ENCODE data around the gene PIP4K2A.
"Not testable (repeated sequence)": the region's sequence is repeated elsewhere in the genome, so short reads cannot be mapped to it uniquely, and the experiment has no call there.

PIP4K2A gene

DNA sequence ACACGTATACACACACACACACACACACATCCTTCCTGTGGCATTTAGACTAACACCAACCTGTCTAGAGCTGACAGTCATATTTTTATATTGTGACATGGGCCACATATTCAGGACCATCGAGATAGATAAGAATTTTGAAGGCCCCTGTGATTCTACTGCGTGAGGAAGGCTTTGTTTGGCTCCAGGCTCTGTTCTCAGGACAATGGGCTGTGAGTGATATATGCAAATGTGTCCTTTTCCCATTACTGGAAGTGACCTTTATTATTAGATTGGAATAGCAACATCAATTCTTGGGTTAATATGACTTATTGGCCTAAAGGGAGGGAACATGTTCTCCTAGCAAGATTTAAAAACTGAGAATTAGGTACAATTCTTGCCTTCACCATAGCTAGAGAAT is 213.0 kb downstream of the PIP4K2A start:
- no peak for TF ChIP-seq EZH2phosphoT487 (IDR thresholded peaks at IDR 0.05; ENCODE audit: low read depth)
- TF ChIP-seq, protein P1, sequence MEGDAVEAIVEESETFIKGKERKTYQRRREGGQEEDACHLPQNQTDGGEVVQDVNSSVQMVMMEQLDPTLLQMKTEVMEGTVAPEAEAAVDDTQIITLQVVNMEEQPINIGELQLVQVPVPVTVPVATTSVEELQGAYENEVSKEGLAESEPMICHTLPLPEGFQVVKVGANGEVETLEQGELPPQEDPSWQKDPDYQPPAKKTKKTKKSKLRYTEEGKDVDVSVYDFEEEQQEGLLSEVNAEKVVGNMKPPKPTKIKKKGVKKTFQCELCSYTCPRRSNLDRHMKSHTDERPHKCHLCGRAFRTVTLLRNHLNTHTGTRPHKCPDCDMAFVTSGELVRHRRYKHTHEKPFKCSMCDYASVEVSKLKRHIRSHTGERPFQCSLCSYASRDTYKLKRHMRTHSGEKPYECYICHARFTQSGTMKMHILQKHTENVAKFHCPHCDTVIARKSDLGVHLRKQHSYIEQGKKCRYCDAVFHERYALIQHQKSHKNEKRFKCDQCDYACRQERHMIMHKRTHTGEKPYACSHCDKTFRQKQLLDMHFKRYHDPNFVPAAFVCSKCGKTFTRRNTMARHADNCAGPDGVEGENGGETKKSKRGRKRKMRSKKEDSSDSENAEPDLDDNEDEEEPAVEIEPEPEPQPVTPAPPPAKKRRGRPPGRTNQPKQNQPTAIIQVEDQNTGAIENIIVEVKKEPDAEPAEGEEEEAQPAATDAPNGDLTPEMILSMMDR (IDR thresholded peaks at IDR 0.05; ENCODE audit: low read depth, low read length): no peak
- no peak overlapping the region for H3K27ac ChIP-seq (ENCODE audit: low read length)
- H3K4me1 ChIP-seq (ENCODE audit: low read length): peaks cover 18% of the 10 kb centered on the region
- H3K9ac ChIP-seq (ENCODE audit: low read length): no peak overlapping the region
- no peaks in the 10 kb centered on the region for H3K36me3 ChIP-seq (replicated peaks; ENCODE audit: low read depth, low read length)
- no peak overlapping the region for H3K4me2 ChIP-seq (ENCODE audit: low read length)
- H3K27me3 ChIP-seq (ENCODE audit: low read depth, low read length): no peaks in the 10 kb centered on the region
- H3K79me2 ChIP-seq (ENCODE audit: low read length): no peaks in the 10 kb centered on the region
- H3K4me3 ChIP-seq (ENCODE audit: low read length): no peak overlapping the region
- H2AFZ ChIP-seq (ENCODE audit: low read depth, low read length): no peak overlapping the region
- H4K20me1 ChIP-seq (ENCODE audit: insufficient read depth, low read length): no peaks in the 10 kb centered on the region
- no peaks in the 10 kb centered on the region for H3K9me3 ChIP-seq (ENCODE audit: insufficient read depth, low read length)

DNA sequence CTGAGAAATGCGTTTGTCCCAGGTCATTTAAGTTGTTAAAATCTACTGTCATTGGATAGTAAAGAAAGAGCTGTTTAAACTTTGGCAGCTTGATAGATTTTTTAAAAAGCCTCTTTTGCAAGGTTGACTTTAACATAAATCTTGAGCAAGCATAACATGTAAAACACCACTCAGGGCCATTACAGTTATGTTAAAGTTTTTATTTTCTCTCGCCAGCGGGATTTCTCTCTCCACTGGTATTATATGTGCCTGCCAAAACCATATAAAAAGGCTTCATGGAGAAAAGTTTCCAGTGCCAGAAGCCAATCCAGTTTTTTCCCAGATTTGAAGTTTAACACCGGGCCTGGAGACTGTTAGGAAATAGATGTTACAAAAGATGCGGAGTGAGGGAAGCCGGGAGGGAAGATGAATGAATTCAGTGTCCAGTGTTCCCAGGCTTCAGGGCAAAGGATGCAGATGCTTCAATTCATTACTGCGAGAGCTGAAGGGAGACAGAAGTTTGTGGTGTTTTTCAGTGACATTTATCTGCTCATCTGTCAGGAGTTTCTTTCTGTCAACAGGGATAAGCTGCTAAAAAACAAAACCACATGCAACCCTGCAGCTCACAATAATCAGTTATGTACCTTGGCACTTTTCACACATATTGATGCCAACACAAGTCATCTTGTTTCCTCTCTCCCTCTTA is 213.6 kb downstream of the PIP4K2A start:
- TF ChIP-seq, protein P1 (IDR thresholded peaks at IDR 0.05; ENCODE audit: low read depth, low read length): no peak
- Histone ChIP-seq H2AFZ (ENCODE audit: low read depth, low read length) (no peak overlapping the region), H3K36me3 (replicated peaks; ENCODE audit: low read depth, low read length) (no peaks in the 10 kb centered on the region), H3K4me3 (ENCODE audit: low read length) (no peak overlapping the region), H3K27me3 (ENCODE audit: low read depth, low read length) (no peaks in the 10 kb centered on the region), H3K79me2 (ENCODE audit: low read length) (no peaks in the 10 kb centered on the region), H3K27ac (ENCODE audit: low read length) (no peak overlapping the region), H3K9ac (ENCODE audit: low read length) (no peak overlapping the region), H3K9me3 (ENCODE audit: insufficient read depth, low read length) (no peaks in the 10 kb centered on the region), H3K4me2 (ENCODE audit: low read length) (no peak overlapping the region), H3K4me1 (ENCODE audit: low read length) (peaks cover 13% of the 10 kb centered on the region), H4K20me1 (ENCODE audit: insufficient read depth, low read length) (no peaks in the 10 kb centered on the region)

DNA sequence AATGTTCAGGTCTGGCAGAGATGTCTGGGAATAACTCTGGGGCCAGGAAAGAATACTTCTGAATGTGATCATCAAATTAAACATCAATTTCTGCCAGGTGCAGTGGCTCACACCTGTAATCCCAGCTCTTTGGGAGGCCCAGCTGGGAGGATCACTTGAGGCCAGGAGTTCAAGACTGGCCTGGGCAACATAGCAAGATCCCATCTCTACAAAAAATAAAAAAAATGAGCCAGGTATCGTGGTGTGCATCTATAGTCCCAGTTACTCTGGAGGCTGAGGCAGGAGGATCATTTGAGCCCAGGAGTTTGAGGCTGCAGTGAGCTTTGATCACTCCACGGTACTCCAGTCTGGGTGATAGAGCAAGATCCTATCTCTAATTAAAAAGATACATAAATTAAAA is 214.4 kb downstream of the PIP4K2A start:
- not testable (repeated sequence) for H3K27me3 ChIP-seq (ENCODE audit: low read depth, low read length); H3K27ac ChIP-seq (ENCODE audit: low read length); H4K20me1 ChIP-seq (ENCODE audit: insufficient read depth, low read length); H2AFZ ChIP-seq (ENCODE audit: low read depth, low read length); H3K79me2 ChIP-seq (ENCODE audit: low read length); H3K9me3 ChIP-seq (ENCODE audit: insufficient read depth, low read length); H3K36me3 ChIP-seq (replicated peaks; ENCODE audit: low read depth, low read length); H3K4me3 ChIP-seq (ENCODE audit: low read length); H3K4me2 ChIP-seq (ENCODE audit: low read length); H3K9ac ChIP-seq (ENCODE audit: low read length)
- peaks cover 13% of the 10 kb centered on the region for H3K4me1 ChIP-seq (ENCODE audit: low read length)

DNA sequence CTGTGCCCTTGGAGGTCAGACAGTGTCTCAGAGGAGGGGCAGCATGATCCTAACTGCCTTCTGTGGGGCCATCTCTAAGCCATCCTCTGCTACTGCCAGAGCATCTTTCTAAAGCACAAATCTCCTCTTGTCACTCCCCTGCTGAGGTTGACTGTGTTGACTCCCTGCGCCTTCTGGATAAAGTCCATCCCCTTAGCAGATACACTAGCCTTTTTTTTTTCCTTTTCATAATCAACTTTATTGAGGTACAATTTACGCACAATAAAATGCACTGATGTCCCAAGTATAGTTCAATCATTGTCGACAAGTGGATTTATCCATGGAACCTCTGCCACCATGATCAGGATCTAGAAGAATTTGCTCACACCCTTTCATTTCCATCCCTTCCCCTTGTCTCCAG is 219.0 kb downstream of the PIP4K2A start:
- Histone ChIP-seq H3K27me3 (ENCODE audit: low read depth, low read length) (no peaks in the 10 kb centered on the region), H3K4me1 (ENCODE audit: low read length) (peaks cover 15% of the 10 kb centered on the region), H3K9me3 (ENCODE audit: insufficient read depth, low read length) (no peaks in the 10 kb centered on the region), H2AFZ (ENCODE audit: low read depth, low read length) (no peak overlapping the region), H3K36me3 (replicated peaks; ENCODE audit: low read depth, low read length) (no peaks in the 10 kb centered on the region), H3K4me2 (ENCODE audit: low read length) (no peak overlapping the region), H3K9ac (ENCODE audit: low read length) (no peak overlapping the region), H3K27ac (ENCODE audit: low read length) (no peak overlapping the region), H3K79me2 (ENCODE audit: low read length) (no peaks in the 10 kb centered on the region), H4K20me1 (ENCODE audit: insufficient read depth, low read length) (no peaks in the 10 kb centered on the region), H3K4me3 (ENCODE audit: low read length) (no peak overlapping the region)
- TF ChIP-seq EZH2phosphoT487 (IDR thresholded peaks at IDR 0.05; ENCODE audit: low read depth): no peak
- TF ChIP-seq, protein P1 (IDR thresholded peaks at IDR 0.05; ENCODE audit: low read depth, low read length): no peak
